Activated CD8-positive, alpha-beta memory T cell treated with anti-CD3 and anti-CD28 coated beads, Interleukin-2, amount 50 U/mL, for 1 hour (primary cell): ENCODE data around the gene ZNF853.

Source experiments
- DNase-seq: peaks from one replicate; pipeline ENCODE4 v3.0.0-alpha.2; 2020; ENCODE audit errors: extremely low read depth

ZNF853 gene

GRCh38 chr7:6636741-6637543 lies 21.5 kb downstream of the ZNF853 start, which contains the start of gene ZNF316:
ZNF316 (plus strand) TSS chr7:6637318; CDS start chr7:6642410, 5,092 bp downstream.
- no peak for DNase-seq

- peak; percentile 18 for DNase-seq
These were observed 22.3 kb downstream of the ZNF853 start for GRCh38 chr7:6637544-6638229.

GRCh38 chr7:6639032-6639431 lies 23.6 kb downstream of the ZNF853 start:
- DNase-seq, result no peak

GRCh38 chr7:6639627-6640026 lies 24.2 kb downstream of the ZNF853 start:
- no peak for DNase-seq

GRCh38 chr7:6640246-6640721 lies 24.9 kb downstream of the ZNF853 start:
- DNase-seq, result no peak

GRCh38 chr7:6641305-6642035 lies 26.1 kb downstream of the ZNF853 start:
- no peak for DNase-seq

- no peak for DNase-seq
These were observed 26.9 kb downstream of the ZNF853 start for GRCh38 chr7:6642239-6642839.

GRCh38 chr7:6642861-6643640 lies 27.6 kb downstream of the ZNF853 start:
- DNase-seq, result no peak

GRCh38 chr7:6643915-6644625 lies 28.7 kb downstream of the ZNF853 start:
- no peak for DNase-seq

GRCh38 chr7:6644728-6645127 lies 29.3 kb downstream of the ZNF853 start:
- DNase-seq, result no peak

GRCh38 chr7:6646465-6646864 lies 31.1 kb downstream of the ZNF853 start:
- DNase-seq, result no peak

- no peak for DNase-seq
These were observed 31.7 kb downstream of the ZNF853 start for GRCh38 chr7:6647080-6647479.

- no peak for DNase-seq
These were observed 32.1 kb downstream of the ZNF853 start for GRCh38 chr7:6647541-6647940.

- DNase-seq, result no peak
These were observed 32.8 kb downstream of the ZNF853 start for GRCh38 chr7:6648066-6648814.

- DNase-seq, result no peak
These were observed 33.4 kb downstream of the ZNF853 start for GRCh38 chr7:6648815-6649104.

- DNase-seq, result no peak
These were observed 34.0 kb downstream of the ZNF853 start for GRCh38 chr7:6649241-6649961.

GRCh38 chr7:6650086-6650485 lies 34.7 kb downstream of the ZNF853 start:
- DNase-seq, result no peak

GRCh38 chr7:6650521-6651011 lies 35.2 kb downstream of the ZNF853 start:
- DNase-seq, result no peak

- no peak for DNase-seq
These were observed 36.5 kb downstream of the ZNF853 start for GRCh38 chr7:6651851-6652445.
